Right cardiac atrium (tissue), 5 donors: ENCODE results near the gene BICC1. TPM values are rescaled to one million over a fixed set of nuclear protein-coding genes. Genes with fewer than 3 reads are reported as not detected.
"Not testable (repeated sequence)": the region's sequence is repeated elsewhere in the genome, so short reads cannot be mapped to it uniquely, and the experiment has no call there.

Experiments
- ATAC-seq, 2 donors: fragments of 200-7000 bp; cut with Tn5 transposase; one replicate each; pipeline versions ENCODE4 v1.8.0 to v1.9.1; 2020; ENCODE audit warnings: moderate library complexity in 2 of 2, mild to moderate bottlenecking in 1 of 2
- DNase-seq, 3 donors: peaks; one replicate each; pipeline ENCODE4 v3.0.0-alpha.2; 2020
- H3K27ac ChIP-seq: one replicate; pipeline ENCODE4 v1.5.1; 2013; ENCODE audit warnings: mild to moderate bottlenecking, low read length, control low read depth, moderate library complexity
- H3K27me3 ChIP-seq: one replicate; pipeline ENCODE4 v1.6.1; 2013; ENCODE audit not compliant: control insufficient read depth, insufficient read depth
- H3K4me1 ChIP-seq: one replicate; pipeline ENCODE4 v1.6.1; 2013; ENCODE audit warnings: low read length; ENCODE audit not compliant: control insufficient read depth, insufficient read depth
- H3K4me3 ChIP-seq: one replicate; pipeline ENCODE4 v1.5.1; 2013; ENCODE audit warnings: low read length, control low read depth
- H3K9me3 ChIP-seq: one replicate; pipeline ENCODE4 v1.6.1; 2013; ENCODE audit warnings: low read length; ENCODE audit not compliant: control insufficient read depth
- WGBS: extraction: QIAGEN DNeasy Blood & Tissue Kit; methylation state at CpG from one replicate; pipeline ENCODE4 v1.1.7; 2013; 5-methylcytosine and 5-hydroxymethylcytosine counted together
- intact Hi-C, 4 donors: fragments of 100-400 bp; cut with DNase I; formaldehyde crosslinking; loops; one replicate each; pipeline versions ENCODE4 v1.11.0 to v1.14.0; 2022 to 2023
- polyA plus RNA-seq: library from polyadenylated mRNA; stranded (reverse); fragments of 200-250 nt; gene quantifications from one replicate; pipeline ENCODE4 v1.2.3, GENCODE V29; 2013
- total RNA-seq, 4 donors: library from RNA; stranded (reverse); fragmentation: NEBNext Ultra II Directional; extraction: Animal tissue kit (Norgen Biotek cat#: 25700); gene quantifications; one replicate each; pipeline ENCODE4 v1.2.1, GENCODE V29; 2021
- donor health status: healthy with polysubstance abuse.
- donor health status: DM: no; HTN: yes; CAD: no.
- donor health status: DM: no; HTN: no; CAD: no.
- donor health status: DM: no; HTN: yes; CAD: no; lungs with severe emphysema.
- donor health status: DM: yes; HTN: yes; CAD: no.

Gene BICC1
- total and polyA plus RNA-seq, 5 donors = 5.2 to 15.9 (median 13.5) TPM

- H3K27ac ChIP-seq = no peak overlapping the region
- intact Hi-C loops = no loop called here
- DNase-seq (no peak), ATAC-seq (no peak)
- H3K27me3 ChIP-seq = no peaks in the 10 kb centered on the region
- no peaks in the 10 kb centered on the region for H3K4me1 ChIP-seq
- no peak overlapping the region for H3K4me3 ChIP-seq
- 79% methylated on average over 13 of the region's 13 CpGs for WGBS
- no peaks in the 10 kb centered on the region for H3K9me3 ChIP-seq
These were observed 73.9 kb downstream of the BICC1 start for GRCh38 chr10:58586282-58587245.

- 91% methylated on average over 2 of the region's 2 CpGs for whole genome bisulfite sequencing
- Histone ChIP-seq H3K27me3 (no peaks in the 10 kb centered on the region), H3K4me3 (no peak overlapping the region), H3K9me3 (no peaks in the 10 kb centered on the region), H3K4me1 (no peaks in the 10 kb centered on the region), H3K27ac (no peak overlapping the region)
- no peak for DNase-seq
- ATAC-seq = no peak
- intact Hi-C loops = no loop called here
These were observed 75.0 kb downstream of the BICC1 start for GRCh38 chr10:58587676-58588075.

GRCh38 chr10:58588673-58589265 lies 76.1 kb downstream of the BICC1 start:
- H3K27ac ChIP-seq = no peak overlapping the region
- H3K4me1 ChIP-seq = no peaks in the 10 kb centered on the region
- WGBS = 79% methylated on average over 14 of the region's 14 CpGs
- no peaks in the 10 kb centered on the region for H3K27me3 ChIP-seq
- H3K9me3 ChIP-seq = no peaks in the 10 kb centered on the region
- H3K4me3 ChIP-seq = no peak overlapping the region
- intact Hi-C loops = no loop called here
- ATAC-seq = peak; percentile 17 to 47
- peak in 2 of 3 donors; percentile 23 to 53 for DNase-seq

GRCh38 chr10:58590152-58590840 lies 77.6 kb downstream of the BICC1 start:
- Histone ChIP-seq H3K27me3 (no peaks in the 10 kb centered on the region), H3K4me1 (no peaks in the 10 kb centered on the region), H3K27ac (no peak overlapping the region), H3K9me3 (no peaks in the 10 kb centered on the region), H3K4me3 (no peak overlapping the region)
- intact Hi-C loops = no loop called here
- ATAC-seq = peak; percentile 88 to 94
- DNase-seq = peak in 2 of 3 donors; percentile 31 to 55
- WGBS = 18% methylated on average over 2 of the region's 2 CpGs

- intact Hi-C loops = no loop called here
- DNase-seq = no peak
- ATAC-seq = no peak
- H3K27ac ChIP-seq = no peak overlapping the region
- no peaks in the 10 kb centered on the region for H3K4me1 ChIP-seq
- WGBS = 49% methylated on average over 3 of the region's 3 CpGs
- H3K27me3 ChIP-seq = no peaks in the 10 kb centered on the region
- no peaks in the 10 kb centered on the region for H3K9me3 ChIP-seq
- no peak overlapping the region for H3K4me3 ChIP-seq
These were observed 78.3 kb downstream of the BICC1 start for GRCh38 chr10:58590924-58591323.

- Histone ChIP-seq H3K9me3 (no peaks in the 10 kb centered on the region), H3K4me1 (no peaks in the 10 kb centered on the region), H3K4me3 (no peak overlapping the region), H3K27me3 (no peaks in the 10 kb centered on the region), H3K27ac (no peak overlapping the region)
- no peak for ATAC-seq
- intact Hi-C loops = no loop called here
- WGBS = 54% methylated on average over 3 of the region's 3 CpGs
- DNase-seq = peak in 1 of 3 donors; percentile 45
These were observed 80.3 kb downstream of the BICC1 start for GRCh38 chr10:58593008-58593407.

GRCh38 chr10:58597211-58597610 lies 84.5 kb downstream of the BICC1 start:
- DNase-seq, intact Hi-C loops, H3K9me3 ChIP-seq, H3K4me1 ChIP-seq, ATAC-seq, H3K4me3 ChIP-seq, H3K27ac ChIP-seq, H3K27me3 ChIP-seq: not testable (repeated sequence)

GRCh38 chr10:58599927-58600553 lies 87.4 kb downstream of the BICC1 start:
- intact Hi-C loops = no loop called here
- Histone ChIP-seq H3K9me3 (no peaks in the 10 kb centered on the region), H3K27ac (no peak overlapping the region), H3K4me3 (no peak overlapping the region), H3K4me1 (no peaks in the 10 kb centered on the region), H3K27me3 (no peaks in the 10 kb centered on the region)
- WGBS = 85% methylated on average over 7 of the region's 7 CpGs
- no peak for DNase-seq
- no peak for ATAC-seq

- no peaks in the 10 kb centered on the region for H3K27me3 ChIP-seq
- no peak overlapping the region for H3K27ac ChIP-seq
- intact Hi-C loops = no loop called here
- no peak for DNase-seq
- WGBS = 70% methylated on average over 4 of the region's 4 CpGs
- H3K9me3 ChIP-seq = no peaks in the 10 kb centered on the region
- no peak for ATAC-seq
- no peaks in the 10 kb centered on the region for H3K4me1 ChIP-seq
- no peak overlapping the region for H3K4me3 ChIP-seq
These were observed 95.7 kb downstream of the BICC1 start for GRCh38 chr10:58608351-58608750.

GRCh38 chr10:58608826-58609531 lies 96.3 kb downstream of the BICC1 start:
- intact Hi-C loops = no loop called here
- Histone ChIP-seq H3K27ac (no peak overlapping the region), H3K9me3 (no peaks in the 10 kb centered on the region), H3K4me1 (no peaks in the 10 kb centered on the region), H3K4me3 (no peak overlapping the region), H3K27me3 (no peaks in the 10 kb centered on the region)
- DNase-seq (no peak), ATAC-seq (no peak)
- 83% methylated on average over 1 of the region's 1 CpG for WGBS
